GM10248 (cell line): ENCODE results near the gene IREB2.
A peak's percentile ranks its signal among the peaks of the same experiment; 100 is the strongest.

ENCODE experiments used
- CTCF ChIA-PET: fragments of 300-600 bp; sonication (Branson Sonifier 250); formaldehyde crosslinking; extraction: SDS; loops from one replicate; lab custom pipeline; 2021; ENCODE audit warnings: antibody characterized with exemption; lab: Yijun Ruan, JAX
- POLR2A ChIA-PET: fragments of 350-650 bp; sonication (Branson Sonifier 250); formaldehyde crosslinking; extraction: SDS; loops from one replicate; lab custom pipeline; 2020; ENCODE audit warnings: antibody characterized with exemption; lab: Yijun Ruan, JAX
- DNase-seq: peaks from one replicate; pipeline ENCODE4 v3.0.0; 2012; ENCODE audit errors: extremely low spot score
- CTCF ChIP-seq: IDR thresholded peaks from 2 replicates; pipeline ENCODE4 v1.5.1; 2012; ENCODE audit warnings: mild to moderate bottlenecking, low read depth; ENCODE audit errors: extremely low read depth, missing control alignments, control extremely low read depth

Gene IREB2

GRCh38 chr15:78396186-78396814 is 41.7 kb upstream of the IREB2 start:
- ChIA-PET CTCF (interaction anchor here (4.1 kb wide), 1 partner anchor 26 kb away, joined by 19 read pairs; no protein-coding TSS in a partner anchor), POLR2A (interaction anchor here (0.7 kb wide), 1 partner anchor 87 kb away, joined by 7 read pairs; no protein-coding TSS in a partner anchor)
- TF ChIP-seq CTCF: no peak

GRCh38 chr15:78396976-78397375 is 41.0 kb upstream of the IREB2 start:
- TF ChIP-seq CTCF: peak; percentile 8
- ChIA-PET POLR2A (interaction anchor here (0.7 kb wide), 1 partner anchor 87 kb away, joined by 7 read pairs; no protein-coding TSS in a partner anchor), CTCF (interaction anchor here (1.5 to 4.1 kb wide), 3 partner anchors 25 to 88 kb away, joined by 3 to 19 read pairs (median 4); no protein-coding TSS in a partner anchor)
- DNase-seq: no peak

More at GRCh38 chr15:78396186-78396814, 41.7 kb upstream of the IREB2 start:
- no peak for DNase-seq

- TF ChIP-seq CTCF: no peak
- ChIA-PET CTCF (interaction anchor here (1.5 to 2.4 kb wide), 4 partner anchors 11 to 88 kb away, joined by 3 to 9 read pairs (median 5); no protein-coding TSS in a partner anchor), POLR2A (no interaction called here)
- no peak for DNase-seq
Observed at GRCh38 chr15:78397382-78397781, 40.6 kb upstream of the IREB2 start.

GRCh38 chr15:78398076-78398825 is 39.8 kb upstream of the IREB2 start:
- ChIA-PET POLR2A (no interaction called here), CTCF (interaction anchor here (0.8 to 2.4 kb wide), 5 partner anchors 11 to 89 kb away, joined by 3 to 9 read pairs (median 4); no protein-coding TSS in a partner anchor)
- DNase-seq: no peak
- TF ChIP-seq CTCF: no peak

GRCh38 chr15:78399091-78399490 is 38.9 kb upstream of the IREB2 start:
- TF ChIP-seq CTCF: no peak
- no peak for DNase-seq
- ChIA-PET CTCF (interaction anchor here (0.8 to 2.4 kb wide), 3 partner anchors 10 to 13 kb away, joined by 3 to 9 read pairs (median 6); no protein-coding TSS in a partner anchor), POLR2A (no interaction called here)

- ChIA-PET POLR2A (no interaction called here), CTCF (no interaction called here)
- TF ChIP-seq CTCF: no peak
Observed at GRCh38 chr15:78402061-78402610, 35.9 kb upstream of the IREB2 start.

More at GRCh38 chr15:78402061-78402610, 35.9 kb upstream of the IREB2 start:
- no peak for DNase-seq
